Cardiac muscle cell (in vitro differentiated cells and primary cell): ENCODE measurements around the gene ERVFRD-1. TPM values are rescaled to one million over a fixed set of nuclear protein-coding genes. Genes with fewer than 3 reads are reported as not detected.

Source experiments
- DNase-seq, 2 donors: peaks; one replicate each; pipeline versions ENCODE4 v3.0.0 to v3.0.0-alpha.2; 2010 to 2017; ENCODE audit warnings: low read depth in 1 of 2, low spot score in 1 of 2
- H3K27ac ChIP-seq: fragments of 200-600 bp; sonication (generic); 2 replicates; pipeline ENCODE4 v1.5.1; 2016
- H3K27me3 ChIP-seq: fragments of 200-600 bp; sonication (generic); 2 replicates; pipeline ENCODE4 v1.6.0; 2016; ENCODE audit warnings: control low read depth
- H3K36me3 ChIP-seq: fragments of 200-600 bp; sonication (generic); 2 replicates; pipeline ENCODE4 v1.5.1; 2016; ENCODE audit warnings: control low read depth
- H3K4me1 ChIP-seq: fragments of 200-600 bp; sonication (generic); 2 replicates; pipeline ENCODE4 v1.8.1; 2017; ENCODE audit warnings: low read depth, mild to moderate bottlenecking, mixed run types
- H3K4me3 ChIP-seq: fragments of 200-600 bp; sonication (generic); 2 replicates; pipeline ENCODE4 v1.5.1; 2016; ENCODE audit warnings: mild to moderate bottlenecking
- H3K9me3 ChIP-seq: fragments of 200-600 bp; sonication (generic); 2 replicates; pipeline ENCODE4 v1.5.1; 2017; ENCODE audit warnings: low read depth, mild to moderate bottlenecking, control low read depth
- CTCF ChIP-seq: IDR thresholded peaks from 2 replicates; pipeline ENCODE4 v1.5.1; 2012; ENCODE audit warnings: low read depth, mild to moderate bottlenecking, low read length
- polyA plus RNA-seq: library from polyadenylated mRNA; unstranded; fragments of >200 nt; fragmentation: Nextera tagmentation; extraction: Ambion mirVana; gene quantifications from 2 replicates; pipeline ENCODE4 v1.2.1, GENCODE V29; 2016
- total RNA-seq: library from RNA; depleted of rRNA; stranded (reverse); fragments of >200 nt; gene quantifications from 2 replicates; pipeline ENCODE4 v1.2.3, GENCODE V29; 2016

ERVFRD-1 gene
- total and polyA plus RNA-seq, 2 experiments from 2014 or later, result not detected

DNA sequence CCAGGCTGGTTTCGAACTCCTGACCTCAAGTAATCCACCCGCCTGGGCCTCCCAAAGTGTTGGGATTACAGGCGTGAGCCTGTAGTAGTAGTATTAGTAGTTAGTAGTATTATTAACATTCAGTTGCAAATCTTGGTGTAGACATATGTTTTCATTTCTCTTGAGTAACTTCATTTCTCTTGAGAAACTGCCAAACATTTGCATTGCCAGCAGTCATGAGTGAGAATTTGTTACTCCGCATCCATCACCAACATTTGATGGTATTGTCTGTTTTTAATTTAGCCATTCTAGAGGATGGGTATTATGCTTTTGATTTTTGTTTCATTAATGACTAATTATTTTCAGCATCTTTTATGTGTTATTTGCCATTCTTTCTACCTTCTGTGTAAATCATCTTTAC lies 1.5 kb upstream of the ERVFRD-1 start:
- Histone ChIP-seq H3K4me3 (no peak overlapping the region), H3K27ac (no peak overlapping the region), H3K27me3 (no peaks in the 10 kb centered on the region), H3K9me3 (no peaks in the 10 kb centered on the region), H3K4me1 (no peaks in the 10 kb centered on the region), H3K36me3 (no peaks in the 10 kb centered on the region)
- TF ChIP-seq CTCF, result no peak
- peak in 1 of 2 donors; percentile 29 for DNase-seq

- Histone ChIP-seq H3K27me3 (no peaks in the 10 kb centered on the region), H3K4me3 (no peak overlapping the region), H3K9me3 (no peaks in the 10 kb centered on the region), H3K36me3 (no peaks in the 10 kb centered on the region), H3K27ac (peak overlapping the region; percentile 69), H3K4me1 (no peaks in the 10 kb centered on the region)
- peak in 1 of 2 donors; percentile 39 for DNase-seq
- no peak for TF ChIP-seq CTCF
These were observed 378 bp upstream of the ERVFRD-1 start for GRCh38 chr6:11111769-11112437.

GRCh38 chr6:11108726-11109125 lies 2.8 kb downstream of the ERVFRD-1 start:
- Histone ChIP-seq H3K27ac (no peak overlapping the region), H3K36me3 (no peaks in the 10 kb centered on the region), H3K4me1 (no peaks in the 10 kb centered on the region), H3K9me3 (no peaks in the 10 kb centered on the region), H3K4me3 (no peak overlapping the region), H3K27me3 (no peaks in the 10 kb centered on the region)
- no peak for TF ChIP-seq CTCF
- no peak for DNase-seq

GRCh38 chr6:11103065-11103464 lies 8.5 kb downstream of the ERVFRD-1 start:
- TF ChIP-seq CTCF, result no peak
- no peaks in the 10 kb centered on the region for H3K4me1 ChIP-seq
- no peaks in the 10 kb centered on the region for H3K27me3 ChIP-seq
- no peaks in the 10 kb centered on the region for H3K9me3 ChIP-seq
- DNase-seq, result no peak
- H3K36me3 ChIP-seq, result no peaks in the 10 kb centered on the region
- no peak overlapping the region for H3K4me3 ChIP-seq
- no peak overlapping the region for H3K27ac ChIP-seq

DNA sequence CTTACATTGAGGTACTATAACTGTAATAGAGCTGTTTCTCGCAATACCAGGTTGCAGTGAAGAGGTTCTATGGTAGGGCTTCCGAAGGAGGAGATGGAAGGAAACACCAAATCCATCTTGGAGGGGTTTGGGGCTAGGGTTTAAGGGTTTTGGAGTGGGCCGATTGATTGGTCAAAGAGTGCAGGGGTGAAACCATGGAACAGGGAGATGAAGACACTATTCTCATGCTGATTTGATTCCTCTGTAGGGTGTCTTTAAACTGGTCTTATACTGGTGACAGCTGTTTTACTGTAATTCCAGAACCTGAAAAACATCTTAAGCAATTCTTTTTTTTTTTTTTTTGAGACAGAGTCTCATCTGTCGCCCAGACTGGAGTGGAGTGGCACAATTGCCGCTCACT lies 10.1 kb downstream of the ERVFRD-1 start:
- Histone ChIP-seq H3K4me3 (no peak overlapping the region), H3K36me3 (no peaks in the 10 kb centered on the region), H3K9me3 (no peaks in the 10 kb centered on the region), H3K27me3 (no peaks in the 10 kb centered on the region), H3K4me1 (no peaks in the 10 kb centered on the region), H3K27ac (no peak overlapping the region)
- DNase-seq, result no peak
- TF ChIP-seq CTCF, result no peak
